ENCODE results near the gene MCRIP1.
"Not testable (repeated sequence)": the region's sequence is repeated elsewhere in the genome, so short reads cannot be mapped to it uniquely, and the experiment has no call there.

The MCRIP1 gene

GRCh38 chr17:81840826-81841778 lies 8.0 kb upstream of the MCRIP1 start:
- no peak for DNase-seq

- not testable (repeated sequence) for DNase-seq
Measured at GRCh38 chr17:81840059-81840458, 7.0 kb upstream of the MCRIP1 start.

- DNase-seq, result no peak
Measured at GRCh38 chr17:81839301-81839700, 6.2 kb upstream of the MCRIP1 start.

GRCh38 chr17:81838753-81839255 lies 5.7 kb upstream of the MCRIP1 start:
- DNase-seq, result no peak

- DNase-seq, result no peak
Measured at GRCh38 chr17:81837641-81838040, 4.5 kb upstream of the MCRIP1 start.

GRCh38 chr17:81834831-81835267 lies 1.8 kb upstream of the MCRIP1 start, which contains the start of gene PPP1R27:
Gene PPP1R27, minus strand, starts transcription at chr17:81835050. Its CDS starts 97 bp downstream, at chr17:81834953.
- DNase-seq, result no peak

- DNase-seq, result no peak
Measured at GRCh38 chr17:81833921-81834830, 1.1 kb upstream of the MCRIP1 start.

- DNase-seq, result no peak
Measured at GRCh38 chr17:81832608-81833159, 407 bp downstream of the MCRIP1 start.

- no peak for DNase-seq
Measured at GRCh38 chr17:81831957-81832607, 1.0 kb downstream of the MCRIP1 start.

GRCh38 chr17:81831563-81831956 lies 1.5 kb downstream of the MCRIP1 start:
- DNase-seq, result no peak

GRCh38 chr17:81829858-81830257 lies 3.2 kb downstream of the MCRIP1 start:
- no peak for DNase-seq

- no peak for DNase-seq
Measured at GRCh38 chr17:81828656-81829055, 4.4 kb downstream of the MCRIP1 start.

GRCh38 chr17:81825841-81826466 lies 7.1 kb downstream of the MCRIP1 start:
- DNase-seq, result no peak

- no peak for DNase-seq
Measured at GRCh38 chr17:81824595-81824994, 8.5 kb downstream of the MCRIP1 start.

- no peak for DNase-seq
Measured at GRCh38 chr17:81823820-81824550, 9.1 kb downstream of the MCRIP1 start.

- DNase-seq, result no peak
Measured at GRCh38 chr17:81822996-81823819, 9.9 kb downstream of the MCRIP1 start.

- no peak for DNase-seq
Measured at GRCh38 chr17:81822312-81822637, 10.8 kb downstream of the MCRIP1 start.

- DNase-seq, result no peak
Measured at GRCh38 chr17:81821603-81822311, 11.3 kb downstream of the MCRIP1 start.

- DNase-seq, result no peak
Measured at GRCh38 chr17:81821147-81821546, 11.9 kb downstream of the MCRIP1 start.

GRCh38 chr17:81819708-81820107 lies 13.4 kb downstream of the MCRIP1 start:
- DNase-seq, result no peak
